ENCODE data around the gene SLC37A4.
A peak's percentile ranks its signal among the peaks of the same experiment; 100 is the strongest.

Gene SLC37A4

DNA sequence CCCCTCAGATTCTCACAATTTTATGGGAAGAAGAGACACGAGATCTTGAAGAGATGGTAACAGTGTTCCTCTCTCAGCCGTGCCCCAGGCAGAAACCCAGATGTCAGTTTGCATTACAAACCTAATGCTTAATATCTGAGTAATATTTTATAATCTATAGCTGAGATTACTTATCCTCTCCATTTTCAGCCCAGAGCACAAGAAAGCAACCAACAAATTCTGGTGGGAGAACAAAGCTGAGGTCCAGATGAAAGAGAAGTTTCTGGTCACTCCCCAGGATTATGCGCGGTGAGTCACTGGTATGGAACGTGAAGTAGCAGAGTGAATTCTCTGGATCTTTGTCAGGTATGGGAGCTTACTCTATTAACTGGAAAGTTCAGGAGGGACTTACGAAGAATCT is 31.9 kb downstream of the SLC37A4 start:
- Histone ChIP-seq H3K23ac (ENCODE audit: low read length) (no peak overlapping the region), H3K36me3 (ENCODE audit: control insufficient read depth in 1 of 2, insufficient read depth in 2 of 2, low read length in 2 of 2) (peaks cover 18 to 25% of the 10 kb centered on the region in 2 experiments), H3K27me3 (ENCODE audit: insufficient read depth, low read length) (no peaks in the 10 kb centered on the region), H3K9me3 (ENCODE audit: insufficient read depth, low read depth, low read length) (no peaks in the 10 kb centered on the region), H3K4me3 (ENCODE audit: low read depth, low read length) (peak overlapping the region; percentile 98), H2BK5ac (ENCODE audit: low read depth, low read length, poor library complexity) (peak overlapping the region; percentile 87), H3K4ac (ENCODE audit: low read depth, low read length) (peak overlapping the region; percentile 78), H3K79me1 (ENCODE audit: low read length) (peaks cover 13% of the 10 kb centered on the region), H2AK5ac (ENCODE audit: low read length) (peak overlapping the region; percentile 57), H4K12ac (ENCODE audit: low read depth, low read length) (peak overlapping the region; percentile 69), H4K8ac (ENCODE audit: low read depth, low read length) (peak overlapping the region; percentile 89), H2AFZ (ENCODE audit: insufficient read depth, low read length, poor library complexity) (peak overlapping the region; percentile 77), H3K14ac (ENCODE audit: low read length) (peak overlapping the region; percentile 77), H2BK120ac (ENCODE audit: insufficient read depth, low read length, poor library complexity) (peak overlapping the region; percentile 77), H3K9ac (ENCODE audit: low read length) (peak overlapping the region; percentile 42), H3K18ac (ENCODE audit: low read length) (peak overlapping the region; percentile 83), H3K27ac (ENCODE audit: low read depth, low read length) (peak overlapping the region; percentile 91), H2BK12ac (ENCODE audit: low read length) (peak overlapping the region; percentile 27), H3K4me2 (ENCODE audit: low read length) (peak overlapping the region; percentile 72), H4K91ac (ENCODE audit: low read depth, low read length) (peak overlapping the region; percentile 80), H3K79me2 (ENCODE audit: control insufficient read depth, insufficient read depth, low read length, poor library complexity) (peaks cover 12% of the 10 kb centered on the region), H3K4me1 (ENCODE audit: control insufficient read depth in 1 of 2, insufficient read depth in 2 of 2, low read length in 2 of 2) (peaks cover 4 to 9% of the 10 kb centered on the region in 2 experiments)
- no CpG with 5 or more reads among the region's 6 CpGs for WGBS (ENCODE audit: extremely low coverage, insufficient coverage, insufficient read length)
- DNase-seq, result peak; percentile 81 to 91

DNA sequence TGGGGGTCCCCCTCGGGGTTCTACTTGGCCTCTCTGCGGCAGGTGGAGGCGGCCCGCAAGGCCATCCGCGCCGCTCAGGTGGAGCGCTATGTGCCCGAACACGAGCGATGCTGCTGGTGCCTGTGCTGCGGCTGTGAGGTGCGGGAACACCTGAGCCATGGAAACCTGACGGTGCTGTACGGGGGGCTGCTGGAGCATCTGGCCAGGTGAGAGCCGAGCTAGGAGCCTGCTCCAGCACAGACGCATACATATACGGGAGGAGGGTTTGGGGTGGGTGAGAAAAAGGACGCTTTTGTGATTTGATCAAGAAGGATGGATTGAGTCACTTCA is 32.3 kb downstream of the SLC37A4 start:
- Histone ChIP-seq H4K12ac (ENCODE audit: low read depth, low read length) (peak overlapping the region; percentile 69), H3K36me3 (ENCODE audit: control insufficient read depth in 1 of 2, insufficient read depth in 2 of 2, low read length in 2 of 2) (peaks cover 18 to 25% of the 10 kb centered on the region in 2 experiments), H2BK120ac (ENCODE audit: insufficient read depth, low read length, poor library complexity) (peak overlapping the region; percentile 77), H3K9ac (ENCODE audit: low read length) (peak overlapping the region; percentile 42), H4K8ac (ENCODE audit: low read depth, low read length) (peak overlapping the region; percentile 89), H3K9me3 (ENCODE audit: insufficient read depth, low read depth, low read length) (no peaks in the 10 kb centered on the region), H3K4ac (ENCODE audit: low read depth, low read length) (peak overlapping the region; percentile 78), H3K4me3 (ENCODE audit: low read depth, low read length) (peak overlapping the region; percentile 98), H3K4me2 (ENCODE audit: low read length) (peak overlapping the region; percentile 72), H3K14ac (ENCODE audit: low read length) (peak overlapping the region; percentile 77), H3K79me1 (ENCODE audit: low read length) (peaks cover 13% of the 10 kb centered on the region), H3K18ac (ENCODE audit: low read length) (peak overlapping the region; percentile 83), H3K79me2 (ENCODE audit: control insufficient read depth, insufficient read depth, low read length, poor library complexity) (peaks cover 12% of the 10 kb centered on the region), H4K91ac (ENCODE audit: low read depth, low read length) (peak overlapping the region; percentile 80), H3K23ac (ENCODE audit: low read length) (no peak overlapping the region), H3K27me3 (ENCODE audit: insufficient read depth, low read length) (no peaks in the 10 kb centered on the region), H3K4me1 (ENCODE audit: control insufficient read depth in 1 of 2, insufficient read depth in 2 of 2, low read length in 2 of 2) (peaks cover 4 to 9% of the 10 kb centered on the region in 2 experiments), H3K27ac (ENCODE audit: low read depth, low read length) (peak overlapping the region; percentile 91), H2AFZ (ENCODE audit: insufficient read depth, low read length, poor library complexity) (peak overlapping the region; percentile 77), H2BK5ac (ENCODE audit: low read depth, low read length, poor library complexity) (peak overlapping the region; percentile 87), H2AK5ac (ENCODE audit: low read length) (peak overlapping the region; percentile 57), H2BK12ac (ENCODE audit: low read length) (peak overlapping the region; percentile 27)
- no CpG with 5 or more reads among the region's 19 CpGs for WGBS (ENCODE audit: extremely low coverage, insufficient coverage, insufficient read length)
- peak; percentile 15 to 44 for DNase-seq

DNA sequence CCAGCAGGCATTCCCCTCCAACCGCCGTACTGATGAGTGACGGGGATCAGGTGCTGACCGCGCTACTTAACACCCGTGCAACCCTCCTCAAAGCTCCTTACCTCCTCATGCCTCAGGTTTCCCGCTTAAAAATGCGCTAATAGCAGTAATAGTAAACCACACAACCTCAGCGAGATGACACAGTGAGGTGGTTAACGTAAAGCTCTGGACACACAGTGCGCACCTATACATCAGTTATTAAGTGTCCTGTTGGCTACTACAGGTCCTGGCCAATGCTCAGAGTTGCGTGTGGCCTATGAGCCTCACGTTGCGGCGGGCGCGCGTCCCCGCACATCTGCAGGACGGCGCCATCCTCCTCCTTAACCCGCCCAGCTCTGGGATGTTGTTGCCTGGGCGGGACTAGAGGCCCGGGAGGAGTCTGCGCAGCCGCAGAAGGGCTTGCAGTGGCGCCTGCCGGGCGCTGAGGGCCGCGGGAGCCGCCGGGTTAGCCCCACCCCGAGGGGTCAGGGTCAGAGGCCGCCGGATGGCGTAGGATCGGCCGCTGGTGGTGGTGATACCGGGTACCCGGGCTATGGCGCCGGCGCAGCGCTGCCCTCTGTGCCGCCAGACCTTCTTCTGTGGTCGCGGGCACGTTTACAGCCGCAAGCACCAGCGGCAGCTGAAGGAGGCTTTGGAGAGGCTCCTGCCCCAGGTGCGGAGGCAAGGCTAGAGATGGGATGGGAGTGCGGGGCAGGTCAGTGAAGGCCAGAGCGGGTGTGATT is 32.9 kb downstream of the SLC37A4 start, which contains the start of gene CENATAC:
CENATAC (plus strand) TSS at position 512 of the 761 bp plus-strand sequence; CDS start at position 572, 60 bp downstream.
- Histone ChIP-seq H2BK120ac (ENCODE audit: insufficient read depth, low read length, poor library complexity) (peak within 1 kb of the TSS; percentile 77), H3K23ac (ENCODE audit: low read length) (no peak within 1 kb of the TSS), H4K91ac (ENCODE audit: low read depth, low read length) (peak within 1 kb of the TSS; percentile 80), H4K8ac (ENCODE audit: low read depth, low read length) (peak within 1 kb of the TSS; percentile 89), H3K27me3 (ENCODE audit: insufficient read depth, low read length) (no peaks in the 10 kb centered on the region), H3K79me2 (ENCODE audit: control insufficient read depth, insufficient read depth, low read length, poor library complexity) (peaks cover 12% of the 10 kb centered on the region), H3K4me3 (ENCODE audit: low read depth, low read length) (peak within 1 kb of the TSS; percentile 98), H3K14ac (ENCODE audit: low read length) (peak within 1 kb of the TSS; percentile 77), H3K4ac (ENCODE audit: low read depth, low read length) (peak within 1 kb of the TSS; percentile 78), H3K9ac (ENCODE audit: low read length) (peak within 1 kb of the TSS; percentile 42), H3K18ac (ENCODE audit: low read length) (peak within 1 kb of the TSS; percentile 83), H2BK12ac (ENCODE audit: low read length) (peak within 1 kb of the TSS; percentile 27), H3K9me3 (ENCODE audit: insufficient read depth, low read depth, low read length) (no peaks in the 10 kb centered on the region), H2AFZ (ENCODE audit: insufficient read depth, low read length, poor library complexity) (peak within 1 kb of the TSS; percentile 77), H2AK5ac (ENCODE audit: low read length) (peak within 1 kb of the TSS; percentile 57), H3K27ac (ENCODE audit: low read depth, low read length) (peak within 1 kb of the TSS; percentile 91), H3K4me2 (ENCODE audit: low read length) (peak within 1 kb of the TSS; percentile 72), H3K36me3 (ENCODE audit: control insufficient read depth in 1 of 2, insufficient read depth in 2 of 2, low read length in 2 of 2) (peaks cover 13 to 20% of the 10 kb centered on the region in 2 experiments), H3K79me1 (ENCODE audit: low read length) (peaks cover 13% of the 10 kb centered on the region), H3K4me1 (ENCODE audit: control insufficient read depth in 1 of 2, insufficient read depth in 2 of 2, low read length in 2 of 2) (peaks cover 4 to 9% of the 10 kb centered on the region in 2 experiments), H2BK5ac (ENCODE audit: low read depth, low read length, poor library complexity) (peak within 1 kb of the TSS; percentile 87), H4K12ac (ENCODE audit: low read depth, low read length) (peak within 1 kb of the TSS; percentile 69)
- WGBS (ENCODE audit: extremely low coverage, insufficient coverage, insufficient read length), result no CpG with 5 or more reads among the region's 54 CpGs
- peak; percentile 94 to 96 for DNase-seq

DNA sequence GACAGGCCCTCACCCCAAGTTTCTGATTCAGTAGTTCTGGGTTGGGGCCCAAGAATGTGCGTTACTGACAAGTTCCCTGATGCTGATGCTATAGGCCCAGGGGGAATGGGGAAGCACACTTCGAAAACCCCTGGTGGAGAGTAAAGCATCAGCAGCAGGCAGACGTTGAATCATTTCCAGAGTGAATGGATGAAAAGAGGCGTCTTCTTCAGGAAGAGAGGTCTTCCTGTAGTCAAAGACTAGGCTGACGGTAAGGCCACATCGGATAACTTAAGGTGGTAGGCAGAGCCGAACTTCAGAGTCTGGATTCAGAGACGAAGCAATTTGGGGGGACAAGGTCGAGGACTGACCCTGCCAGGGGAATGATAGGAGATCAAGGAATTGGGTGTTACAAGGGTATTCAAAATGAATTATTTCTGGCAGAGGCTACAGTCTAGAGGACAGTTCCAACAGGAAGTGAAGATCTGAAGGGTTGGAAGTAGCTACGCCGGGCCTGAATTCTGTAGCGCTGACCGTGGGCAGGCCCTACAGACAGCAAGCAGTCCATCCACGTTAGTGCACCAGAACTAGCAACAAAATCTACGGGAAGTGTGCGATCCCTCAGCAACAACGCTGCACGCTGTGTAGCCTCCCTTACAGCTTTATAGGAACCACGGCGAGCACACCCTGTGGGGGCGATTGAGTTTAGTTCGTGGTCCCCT is 33.6 kb downstream of the SLC37A4 start:
- H3K14ac ChIP-seq (ENCODE audit: low read length), result peak overlapping the region; percentile 10
- no peaks in the 10 kb centered on the region for H3K9me3 ChIP-seq (ENCODE audit: insufficient read depth, low read depth, low read length)
- WGBS (ENCODE audit: extremely low coverage, insufficient coverage, insufficient read length), result no CpG with 5 or more reads among the region's 22 CpGs
- H3K4ac ChIP-seq (ENCODE audit: low read depth, low read length), result peak overlapping the region; percentile 25
- peak overlapping the region; percentile 78 for H3K4me3 ChIP-seq (ENCODE audit: low read depth, low read length)
- peak overlapping the region; percentile 33 for H3K9ac ChIP-seq (ENCODE audit: low read length)
- H3K27me3 ChIP-seq (ENCODE audit: insufficient read depth, low read length), result no peaks in the 10 kb centered on the region
- H3K79me1 ChIP-seq (ENCODE audit: low read length), result peaks cover 13% of the 10 kb centered on the region
- H2AK5ac ChIP-seq (ENCODE audit: low read length), result no peak overlapping the region
- peak overlapping the region; percentile 61 for H4K91ac ChIP-seq (ENCODE audit: low read depth, low read length)
- peak overlapping the region; percentile 51 for H4K8ac ChIP-seq (ENCODE audit: low read depth, low read length)
- no peak overlapping the region for H2BK120ac ChIP-seq (ENCODE audit: insufficient read depth, low read length, poor library complexity)
- H2AFZ ChIP-seq (ENCODE audit: insufficient read depth, low read length, poor library complexity), result peak overlapping the region; percentile 71
- peak overlapping the region; percentile 37 for H4K12ac ChIP-seq (ENCODE audit: low read depth, low read length)
- peak overlapping the region; percentile 50 for H3K18ac ChIP-seq (ENCODE audit: low read length)
- no peak overlapping the region for H3K23ac ChIP-seq (ENCODE audit: low read length)
- no peak overlapping the region for H2BK5ac ChIP-seq (ENCODE audit: low read depth, low read length, poor library complexity)
- peaks cover 12% of the 10 kb centered on the region for H3K79me2 ChIP-seq (ENCODE audit: control insufficient read depth, insufficient read depth, low read length, poor library complexity)
- H3K4me2 ChIP-seq (ENCODE audit: low read length), result peak overlapping the region; percentile 72
- DNase-seq, result peak in 1 of 2 donors; percentile 28
- peaks cover 8 to 15% of the 10 kb centered on the region in 2 experiments for H3K36me3 ChIP-seq (ENCODE audit: control insufficient read depth in 1 of 2, insufficient read depth in 2 of 2, low read length in 2 of 2)
- H2BK12ac ChIP-seq (ENCODE audit: low read length), result no peak overlapping the region
- no peak overlapping the region for H3K27ac ChIP-seq (ENCODE audit: low read depth, low read length)
- peaks cover 4 to 9% of the 10 kb centered on the region in 2 experiments for H3K4me1 ChIP-seq (ENCODE audit: control insufficient read depth in 1 of 2, insufficient read depth in 2 of 2, low read length in 2 of 2)

All from trophoblast cell (in vitro differentiated cells and primary cell).